Activated naive CD8-positive, alpha-beta T cell treated with anti-CD3 and anti-CD28 coated beads, Interleukin-2, amount 50 U/mL, for 24 hours (primary cell): Measurements from ENCODE around the gene CD2AP.

Experiments used
- ATAC-seq: fragments of 150-1000 bp; cut with Tn5 transposase; one replicate; pipeline ENCODE4 v1.10.0; 2021
- DNase-seq: peaks from one replicate; pipeline ENCODE4 v3.0.0; 2021
- H3K27ac Mint-ChIP-seq: one replicate; pipeline ENCODE4 v1.8.0; 2021; ENCODE audit warnings: mild to moderate bottlenecking, mixed read lengths
- H3K27me3 Mint-ChIP-seq: one replicate; pipeline ENCODE4 v1.8.0; 2021; ENCODE audit warnings: mixed read lengths
- H3K36me3 Mint-ChIP-seq: one replicate; pipeline ENCODE4 v1.8.0; 2021; ENCODE audit warnings: low read depth, mixed read lengths
- H3K4me1 Mint-ChIP-seq: one replicate; pipeline ENCODE4 v1.8.0; 2021; ENCODE audit warnings: mixed read lengths
- H3K4me3 Mint-ChIP-seq: one replicate; pipeline ENCODE4 v1.8.0; 2021; ENCODE audit warnings: mild to moderate bottlenecking, moderate library complexity, mixed read lengths
- H3K9me3 Mint-ChIP-seq: one replicate; pipeline ENCODE4 v1.8.0; 2021; ENCODE audit warnings: mixed read lengths

The CD2AP gene

DNA sequence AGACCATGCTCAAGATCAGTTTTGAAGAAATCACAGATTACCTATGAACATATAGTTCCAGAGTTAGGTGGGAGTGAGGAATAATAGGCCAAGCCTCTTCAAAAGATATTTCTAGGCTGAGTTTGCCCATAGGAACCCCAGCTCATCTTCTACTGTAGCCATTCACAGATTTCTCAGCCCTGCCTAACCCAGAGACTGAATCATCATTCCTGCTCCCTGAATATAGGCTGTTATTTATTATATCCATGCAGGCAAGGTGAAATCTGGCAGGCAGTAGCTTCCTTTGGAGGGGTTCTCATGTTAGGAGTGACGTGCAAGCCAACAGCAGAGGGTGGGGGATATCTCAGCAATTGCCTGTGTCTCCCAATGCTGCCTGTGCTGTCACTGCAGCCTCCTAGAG is 195.2 kb downstream of the CD2AP start:
- Mint-ChIP-seq H3K27ac (no peak overlapping the region), H3K9me3 (no peaks in the 10 kb centered on the region), H3K36me3 (no peaks in the 10 kb centered on the region), H3K27me3 (peaks cover 21% of the 10 kb centered on the region), H3K4me1 (no peaks in the 10 kb centered on the region), H3K4me3 (no peak overlapping the region)
- ATAC-seq (no peak), DNase-seq (no peak)

GRCh38 chr6:47674673-47675072 is 197.1 kb downstream of the CD2AP start:
- DNase-seq, result no peak
- H3K4me1 Mint-ChIP-seq, result no peaks in the 10 kb centered on the region

More at GRCh38 chr6:47674673-47675072, 197.1 kb downstream of the CD2AP start:
- Mint-ChIP-seq H3K4me3 (no peak overlapping the region), H3K36me3 (no peaks in the 10 kb centered on the region), H3K27me3 (peaks cover 15% of the 10 kb centered on the region), H3K27ac (no peak overlapping the region), H3K9me3 (no peaks in the 10 kb centered on the region)
- no peak for ATAC-seq
